MM.1S (cell line): ENCODE results near the gene WDR37.
"Not testable (repeated sequence)": the region's sequence is repeated elsewhere in the genome, so short reads cannot be mapped to it uniquely, and the experiment has no call there.

ENCODE experiments used
- DNase-seq: peaks from one replicate; pipeline ENCODE4 v3.0.0-alpha.2; 2015
- H2AFZ ChIP-seq: fragments of 300-600 bp; sonication (generic); 2 replicates; pipeline ENCODE4 v1.6.0; 2016; ENCODE audit warnings: antibody characterized with exemption, low read length
- H3F3A ChIP-seq: fragments of 300-600 bp; sonication (generic); 2 replicates; pipeline ENCODE4 v1.6.1; 2016; ENCODE audit warnings: mild to moderate bottlenecking, antibody characterized with exemption, low read length, moderate library complexity, mixed read lengths; ENCODE audit not compliant: insufficient read depth
- H3K27ac ChIP-seq: fragments of 300-600 bp; sonication (generic); 2 replicates; pipeline ENCODE4 v1.5.1; 2016; ENCODE audit warnings: mild to moderate bottlenecking, low read length
- H3K27me3 ChIP-seq: fragments of 300-600 bp; sonication (generic); replicated peaks from 2 replicates; pipeline ENCODE4 v1.6.0; 2016; ENCODE audit warnings: low read length; ENCODE audit not compliant: insufficient read depth
- H3K36me3 ChIP-seq: fragments of 300-600 bp; sonication (generic); replicated peaks from 2 replicates; pipeline ENCODE4 v1.6.1; 2016; ENCODE audit warnings: mild to moderate bottlenecking, low read length, mixed read lengths; ENCODE audit not compliant: insufficient read depth
- H3K4me1 ChIP-seq: fragments of 300-600 bp; sonication (generic); 2 replicates; pipeline ENCODE4 v1.6.1; 2016; ENCODE audit warnings: low read length, mixed read lengths
- H3K4me2 ChIP-seq: fragments of 300-600 bp; sonication (generic); 2 replicates; pipeline ENCODE4 v1.6.0; 2016; ENCODE audit warnings: low read depth, low read length
- H3K4me3 ChIP-seq: fragments of 300-600 bp; sonication (generic); 2 replicates; pipeline ENCODE4 v1.5.1; 2016; ENCODE audit warnings: low read length, mixed read lengths
- H3K79me2 ChIP-seq: fragments of 300-600 bp; sonication (generic); 2 replicates; pipeline ENCODE4 v1.6.1; 2016; ENCODE audit warnings: mixed run types, low read length, mixed read lengths
- H3K9ac ChIP-seq: fragments of 300-600 bp; sonication (generic); 2 replicates; pipeline ENCODE4 v1.6.1; 2016; ENCODE audit warnings: low read length, mixed read lengths
- H3K9me2 ChIP-seq: fragments of 300-600 bp; sonication (generic); replicated peaks from 2 replicates; pipeline ENCODE4 v1.6.1; 2016; ENCODE audit warnings: mild to moderate bottlenecking, low read length, mixed read lengths; ENCODE audit not compliant: insufficient read depth
- H3K9me3 ChIP-seq: fragments of 300-600 bp; sonication (generic); replicated peaks from 2 replicates; pipeline ENCODE4 v1.6.1; 2016; ENCODE audit warnings: mild to moderate bottlenecking, low read length, mixed read lengths; ENCODE audit not compliant: insufficient read depth
- H4K20me1 ChIP-seq: fragments of 300-600 bp; sonication (generic); 2 replicates; pipeline ENCODE4 v1.6.1; 2016; ENCODE audit warnings: mild to moderate bottlenecking, low read length, moderate library complexity, mixed read lengths; ENCODE audit not compliant: insufficient read depth
- EZH2 ChIP-seq: fragments of 300-600 bp; sonication (generic); optimal IDR thresholded peaks from 2 replicates; pipeline ENCODE3; 2017; ENCODE audit warnings: low read depth, mild to moderate bottlenecking, antibody characterized with exemption, low read length, mixed read lengths
- EZH2phosphoT487 ChIP-seq: fragments of 300-600 bp; sonication (generic); IDR thresholded peaks from 2 replicates; pipeline ENCODE4 v1.6.1; 2018; ENCODE audit warnings: antibody characterized with exemption, low read length
- TF ChIP-seq, protein P1 (sequence below): fragments of 300-600 bp; sonication (generic); IDR thresholded peaks from 2 replicates; pipeline ENCODE4 v1.5.1; 2016; ENCODE audit warnings: antibody characterized with exemption, low read length, mixed read lengths

Gene WDR37

GRCh38 chr10:1009071-1009494 is 47.1 kb upstream of the WDR37 start:
- peaks cover 19% of the 10 kb centered on the region for H3K36me3 ChIP-seq

GRCh38 chr10:1009947-1010346 is 46.2 kb upstream of the WDR37 start:
- Histone ChIP-seq H3K36me3 (peaks cover 14% of the 10 kb centered on the region; the same call in 1 of the 2 replicates), H3K79me2 (peaks cover 13% of the 10 kb centered on the region; the same call in 1 of the 2 replicates)
- DNase-seq, H3F3A ChIP-seq, H3K9me3 ChIP-seq, H3K9ac ChIP-seq, H3K27ac ChIP-seq, H3K9me2 ChIP-seq, H2AFZ ChIP-seq, H3K4me1 ChIP-seq, H3K27me3 ChIP-seq, H4K20me1 ChIP-seq, H3K4me3 ChIP-seq, H3K4me2 ChIP-seq: not testable (repeated sequence)

More at GRCh38 chr10:1009071-1009494, 47.1 kb upstream of the WDR37 start:
- H3K9me3 ChIP-seq = no peaks in the 10 kb centered on the region
- no peaks in the 10 kb centered on the region for H3F3A ChIP-seq
- peaks cover 3% of the 10 kb centered on the region; the same call in 1 of the 2 replicates for H4K20me1 ChIP-seq
- H3K27me3 ChIP-seq = no peaks in the 10 kb centered on the region
- H3K79me2 ChIP-seq = peaks cover 22% of the 10 kb centered on the region
- H3K9me2 ChIP-seq = no peaks in the 10 kb centered on the region
- H3K4me2 ChIP-seq = no peak overlapping the region
- no peak overlapping the region for H3K27ac ChIP-seq
- no peak for DNase-seq
- no peak overlapping the region for H2AFZ ChIP-seq
- TF ChIP-seq EZH2 (no peak), EZH2phosphoT487 (no peak)
- TF ChIP-seq, protein P1, sequence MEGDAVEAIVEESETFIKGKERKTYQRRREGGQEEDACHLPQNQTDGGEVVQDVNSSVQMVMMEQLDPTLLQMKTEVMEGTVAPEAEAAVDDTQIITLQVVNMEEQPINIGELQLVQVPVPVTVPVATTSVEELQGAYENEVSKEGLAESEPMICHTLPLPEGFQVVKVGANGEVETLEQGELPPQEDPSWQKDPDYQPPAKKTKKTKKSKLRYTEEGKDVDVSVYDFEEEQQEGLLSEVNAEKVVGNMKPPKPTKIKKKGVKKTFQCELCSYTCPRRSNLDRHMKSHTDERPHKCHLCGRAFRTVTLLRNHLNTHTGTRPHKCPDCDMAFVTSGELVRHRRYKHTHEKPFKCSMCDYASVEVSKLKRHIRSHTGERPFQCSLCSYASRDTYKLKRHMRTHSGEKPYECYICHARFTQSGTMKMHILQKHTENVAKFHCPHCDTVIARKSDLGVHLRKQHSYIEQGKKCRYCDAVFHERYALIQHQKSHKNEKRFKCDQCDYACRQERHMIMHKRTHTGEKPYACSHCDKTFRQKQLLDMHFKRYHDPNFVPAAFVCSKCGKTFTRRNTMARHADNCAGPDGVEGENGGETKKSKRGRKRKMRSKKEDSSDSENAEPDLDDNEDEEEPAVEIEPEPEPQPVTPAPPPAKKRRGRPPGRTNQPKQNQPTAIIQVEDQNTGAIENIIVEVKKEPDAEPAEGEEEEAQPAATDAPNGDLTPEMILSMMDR = no peak
- H3K9ac ChIP-seq = no peak overlapping the region
- H3K4me1 ChIP-seq = no peaks in the 10 kb centered on the region
- H3K4me3 ChIP-seq = no peak overlapping the region

GRCh38 chr10:1010703-1011102 is 45.5 kb upstream of the WDR37 start:
- DNase-seq = no peak
- Histone ChIP-seq H3K4me3 (no peak overlapping the region), H3K9me2 (no peaks in the 10 kb centered on the region), H2AFZ (no peak overlapping the region), H3K27me3 (no peaks in the 10 kb centered on the region), H3K79me2 (peaks cover 11% of the 10 kb centered on the region; the same call in 1 of the 2 replicates), H3F3A (no peaks in the 10 kb centered on the region), H3K9ac (no peak overlapping the region), H3K4me2 (no peak overlapping the region), H3K27ac (no peak overlapping the region), H3K4me1 (no peaks in the 10 kb centered on the region), H3K36me3 (peaks cover 13% of the 10 kb centered on the region; the same call in 1 of the 2 replicates), H3K9me3 (no peaks in the 10 kb centered on the region), H4K20me1 (no peaks in the 10 kb centered on the region)
- TF ChIP-seq EZH2 = no peak
- TF ChIP-seq, protein P1 = no peak

DNA sequence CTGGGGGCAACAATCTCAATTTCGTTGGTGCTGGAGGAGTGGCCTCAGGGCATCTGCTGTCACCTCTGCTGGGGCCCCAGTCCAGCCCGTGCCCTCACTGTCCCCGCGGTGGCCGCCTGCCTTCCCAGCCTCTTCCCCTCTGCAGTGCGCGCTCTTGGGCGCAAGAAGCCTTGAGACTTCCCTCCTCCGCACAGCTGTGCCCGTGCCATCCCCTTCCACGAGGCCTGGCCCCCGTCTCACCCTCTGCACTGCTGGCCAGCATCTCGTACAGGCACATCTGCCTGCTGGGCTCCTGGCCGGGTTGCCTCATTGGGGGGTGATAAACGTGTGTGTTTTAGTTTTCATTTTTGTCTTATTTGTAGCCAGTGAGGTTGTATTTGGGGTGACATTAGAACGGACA is 44.5 kb upstream of the WDR37 start:
- no peak for DNase-seq

More for the DNA sequence above, 44.5 kb upstream of the WDR37 start:
- Histone ChIP-seq H3K79me2 (peaks cover 4% of the 10 kb centered on the region; the same call in 1 of the 2 replicates), H3K9me2 (no peaks in the 10 kb centered on the region), H2AFZ (no peak overlapping the region), H3K4me1 (no peaks in the 10 kb centered on the region), H3K4me2 (no peak overlapping the region), H3F3A (no peaks in the 10 kb centered on the region), H3K4me3 (no peak overlapping the region), H3K36me3 (peaks cover 12% of the 10 kb centered on the region), H3K9ac (no peak overlapping the region), H3K9me3 (no peaks in the 10 kb centered on the region), H3K27me3 (no peaks in the 10 kb centered on the region), H3K27ac (no peak overlapping the region), H4K20me1 (no peaks in the 10 kb centered on the region)
- TF ChIP-seq, protein P1 = no peak
- TF ChIP-seq EZH2phosphoT487 = no peak
- no peak for TF ChIP-seq EZH2
